SIG-M5 treated with dmso at 0.1 percent for 504 hours (cell line): ENCODE data around the gene MYL6.
"Not testable (repeated sequence)": the region's sequence is repeated elsewhere in the genome, so short reads cannot be mapped to it uniquely, and the experiment has no call there.

Source experiments
- DNase-seq: peaks from one replicate; lab custom pipeline; 2025; ENCODE audit not compliant: unreplicated experiment; lab: John Stamatoyannopoulos, UW

Gene MYL6

GRCh38 chr12:56158029-56158925 is at the start of gene MYL6:
Gene MYL6, plus strand, starts transcription at chr12:56158359. Its CDS starts 43 bp downstream, at chr12:56158402.
- peak; percentile 99 for DNase-seq

- DNase-seq = no peak
These were observed 47.6 kb upstream of the MYL6 start for GRCh38 chr12:56110571-56110970.

GRCh38 chr12:56114084-56114483 is 44.1 kb upstream of the MYL6 start:
- DNase-seq = no peak

GRCh38 chr12:56115329-56115728 is 42.8 kb upstream of the MYL6 start:
- DNase-seq = no peak

GRCh38 chr12:56116267-56117081 is 41.7 kb upstream of the MYL6 start, which contains the start of gene RPL41:
Gene RPL41, plus strand, starts transcription at chr12:56116633.
- DNase-seq = peak; percentile 95

- DNase-seq = not testable (repeated sequence)
These were observed 41.0 kb upstream of the MYL6 start for GRCh38 chr12:56117082-56117706.

GRCh38 chr12:56117778-56118687 is 40.1 kb upstream of the MYL6 start, which contains the start of gene ZC3H10:
Gene ZC3H10, plus strand, starts transcription at chr12:56118266. Its CDS starts 2,297 bp downstream, at chr12:56120563.
- DNase-seq = peak; percentile 100

- peak; percentile 69 for DNase-seq
These were observed 39.3 kb upstream of the MYL6 start for GRCh38 chr12:56118688-56119357.

GRCh38 chr12:56119361-56119796 is 38.8 kb upstream of the MYL6 start:
- peak; percentile 87 for DNase-seq

- DNase-seq = no peak
These were observed 37.9 kb upstream of the MYL6 start for GRCh38 chr12:56120158-56120846.

- no peak for DNase-seq
These were observed 36.8 kb upstream of the MYL6 start for GRCh38 chr12:56121204-56121870.

GRCh38 chr12:56122637-56123036 is 35.5 kb upstream of the MYL6 start:
- no peak for DNase-seq

- no peak for DNase-seq
These were observed 34.0 kb upstream of the MYL6 start for GRCh38 chr12:56124133-56124532.

GRCh38 chr12:56126732-56127239 is 31.4 kb upstream of the MYL6 start:
- DNase-seq = peak; percentile 95

GRCh38 chr12:56127485-56127887 is 30.7 kb upstream of the MYL6 start:
- no peak for DNase-seq

GRCh38 chr12:56127888-56128669 is 30.1 kb upstream of the MYL6 start, which contains the start of gene ESYT1:
Gene ESYT1, plus strand, starts transcription at chr12:56128267. Its CDS starts 53 bp downstream, at chr12:56128320.
- DNase-seq = peak; percentile 100

GRCh38 chr12:56128670-56129205 is 29.4 kb upstream of the MYL6 start:
- peak; percentile 42 for DNase-seq
